DOHH2 (cell line): Measurements from ENCODE around the gene CD70.
"Not testable (repeated sequence)": the region's sequence is repeated elsewhere in the genome, so short reads cannot be mapped to it uniquely, and the experiment has no call there.

ENCODE experiments used
- H3F3A ChIP-seq: fragments of 200-600 bp; sonication (generic), shearing (Covaris generic); 2 replicates; pipeline ENCODE4 v1.6.0; 2016; ENCODE audit warnings: antibody characterized with exemption, mild to moderate bottlenecking; ENCODE audit not compliant: control insufficient read depth, insufficient read depth
- H3K27ac ChIP-seq: fragments of 200-600 bp; sonication (generic); 2 replicates; pipeline ENCODE4 v1.5.1; 2014; ENCODE audit warnings: low read depth, mild to moderate bottlenecking, low read length, moderate library complexity
- H3K27me3 ChIP-seq: fragments of 200-600 bp; sonication (generic); 2 replicates; pipeline ENCODE4 v1.6.1; 2014; ENCODE audit warnings: mild to moderate bottlenecking, low read length, mixed read lengths; ENCODE audit not compliant: control insufficient read depth
- H3K36me3 ChIP-seq: fragments of 200-600 bp; sonication (generic); 2 replicates; pipeline ENCODE4 v1.6.1; 2014; ENCODE audit warnings: mild to moderate bottlenecking, low read length, moderate library complexity, mixed read lengths; ENCODE audit not compliant: control insufficient read depth
- H3K4me1 ChIP-seq: fragments of 200-600 bp; sonication (generic); 2 replicates; pipeline ENCODE4 v1.6.1; 2014; ENCODE audit warnings: mild to moderate bottlenecking, low read length, mixed read lengths; ENCODE audit not compliant: control insufficient read depth
- H3K4me2 ChIP-seq: fragments of 200-600 bp; sonication (generic); 2 replicates; pipeline ENCODE4 v1.6.0; 2014; ENCODE audit warnings: mild to moderate bottlenecking, low read length, moderate library complexity
- H3K4me3 ChIP-seq: fragments of 200-600 bp; sonication (generic); 2 replicates; pipeline ENCODE4 v1.5.1; 2014; ENCODE audit warnings: mild to moderate bottlenecking, low read length, mixed read lengths
- H3K79me2 ChIP-seq: fragments of 200-600 bp; sonication (generic); 2 replicates; pipeline ENCODE4 v1.6.1; 2014; ENCODE audit warnings: mild to moderate bottlenecking, low read length, mixed read lengths; ENCODE audit not compliant: control insufficient read depth
- H3K9me2 ChIP-seq: fragments of 200-600 bp; sonication (generic); replicated peaks from 2 replicates; pipeline ENCODE4 v1.6.1; 2014; ENCODE audit warnings: mild to moderate bottlenecking, low read length, mixed read lengths; ENCODE audit not compliant: control insufficient read depth
- H3K9me3 ChIP-seq: fragments of 200-600 bp; sonication (generic); 2 replicates; pipeline ENCODE4 v1.6.1; 2014; ENCODE audit warnings: antibody characterized with exemption, low read length, mixed read lengths; ENCODE audit not compliant: control insufficient read depth, insufficient read depth
- H4K20me1 ChIP-seq: fragments of 200-600 bp; sonication (generic); 2 replicates; pipeline ENCODE4 v1.6.0; 2014; ENCODE audit warnings: low read depth, mild to moderate bottlenecking, antibody characterized with exemption, low read length, moderate library complexity; ENCODE audit not compliant: control insufficient read depth, insufficient read depth
- EZH2phosphoT487 ChIP-seq: fragments of 200-600 bp; sonication (generic); IDR thresholded peaks from 2 replicates; pipeline ENCODE4 v1.6.1; 2017; ENCODE audit warnings: borderline replicate concordance, mild to moderate bottlenecking, antibody characterized with exemption, low read length, moderate library complexity, mixed read lengths
- TF ChIP-seq, protein P1 (sequence below): fragments of 200-600 bp; sonication (generic); IDR thresholded peaks from one replicate; pipeline ENCODE4 v1.5.1; 2014; ENCODE audit warnings: antibody characterized with exemption, mild to moderate bottlenecking, low read depth, low read length; ENCODE audit not compliant: poor library complexity, severe bottlenecking

CD70 gene

DNA sequence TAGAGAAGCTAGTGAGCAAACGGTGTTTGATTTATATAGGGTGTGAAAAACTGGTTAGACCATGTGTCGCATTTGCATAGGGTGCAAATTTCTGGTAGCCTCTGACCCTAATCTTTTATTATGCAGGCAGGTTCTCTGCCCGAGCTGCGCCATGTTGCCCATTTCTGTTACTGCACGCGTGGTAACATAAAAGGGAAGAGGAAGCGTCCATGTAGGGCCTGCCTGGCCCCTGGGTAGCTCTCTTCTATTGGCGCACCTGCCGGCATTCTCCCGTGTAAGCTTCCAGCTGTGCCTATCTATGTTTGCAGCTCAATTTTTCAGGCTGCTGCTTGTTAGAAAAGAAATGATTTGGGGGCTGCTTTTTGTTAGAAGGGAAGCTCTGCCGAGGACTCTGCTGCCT is 14.0 kb upstream of the CD70 start:
- no peak overlapping the region for H3K27ac ChIP-seq
- H3K79me2 ChIP-seq: peaks cover 32% of the 10 kb centered on the region
- H3K9me2 ChIP-seq: no peaks in the 10 kb centered on the region
- H3K9me3 ChIP-seq: no peaks in the 10 kb centered on the region
- peaks cover 67% of the 10 kb centered on the region for H3K4me1 ChIP-seq
- no peak overlapping the region for H3K4me2 ChIP-seq
- H3F3A ChIP-seq: peaks cover 2% of the 10 kb centered on the region
- no peaks in the 10 kb centered on the region; the same call in 1 of the 2 replicates for H3K36me3 ChIP-seq
- H3K4me3 ChIP-seq: no peak overlapping the region
- TF ChIP-seq, protein P1, sequence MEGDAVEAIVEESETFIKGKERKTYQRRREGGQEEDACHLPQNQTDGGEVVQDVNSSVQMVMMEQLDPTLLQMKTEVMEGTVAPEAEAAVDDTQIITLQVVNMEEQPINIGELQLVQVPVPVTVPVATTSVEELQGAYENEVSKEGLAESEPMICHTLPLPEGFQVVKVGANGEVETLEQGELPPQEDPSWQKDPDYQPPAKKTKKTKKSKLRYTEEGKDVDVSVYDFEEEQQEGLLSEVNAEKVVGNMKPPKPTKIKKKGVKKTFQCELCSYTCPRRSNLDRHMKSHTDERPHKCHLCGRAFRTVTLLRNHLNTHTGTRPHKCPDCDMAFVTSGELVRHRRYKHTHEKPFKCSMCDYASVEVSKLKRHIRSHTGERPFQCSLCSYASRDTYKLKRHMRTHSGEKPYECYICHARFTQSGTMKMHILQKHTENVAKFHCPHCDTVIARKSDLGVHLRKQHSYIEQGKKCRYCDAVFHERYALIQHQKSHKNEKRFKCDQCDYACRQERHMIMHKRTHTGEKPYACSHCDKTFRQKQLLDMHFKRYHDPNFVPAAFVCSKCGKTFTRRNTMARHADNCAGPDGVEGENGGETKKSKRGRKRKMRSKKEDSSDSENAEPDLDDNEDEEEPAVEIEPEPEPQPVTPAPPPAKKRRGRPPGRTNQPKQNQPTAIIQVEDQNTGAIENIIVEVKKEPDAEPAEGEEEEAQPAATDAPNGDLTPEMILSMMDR: no peak
- TF ChIP-seq EZH2phosphoT487: no peak
- no peaks in the 10 kb centered on the region for H4K20me1 ChIP-seq
- H3K27me3 ChIP-seq: peaks cover 3% of the 10 kb centered on the region; the same call in 1 of the 2 replicates

DNA sequence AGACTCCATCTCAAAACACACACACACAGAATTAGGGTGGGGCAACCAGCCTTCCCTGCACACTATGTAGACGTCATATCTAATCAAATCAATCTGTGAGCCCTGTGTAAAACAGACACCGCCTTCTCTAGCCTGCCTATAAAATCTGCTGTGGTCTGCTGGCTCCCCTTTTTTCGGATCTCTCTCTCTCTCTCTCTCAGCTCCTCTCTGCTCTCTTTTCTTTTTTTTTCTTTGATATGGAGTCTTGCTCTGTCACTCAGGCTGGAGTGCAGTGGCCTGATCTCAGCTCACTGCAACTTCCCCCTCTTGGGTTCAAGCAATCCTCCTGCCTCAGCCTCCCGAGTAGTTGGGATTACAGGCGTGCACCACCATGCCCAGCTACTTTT is 11.8 kb upstream of the CD70 start:
- TF ChIP-seq, protein P1: no peak
- no peak for TF ChIP-seq EZH2phosphoT487
- H3K9me2 ChIP-seq: no peaks in the 10 kb centered on the region
- peak overlapping the region; percentile 89 for H3K4me2 ChIP-seq

DNA sequence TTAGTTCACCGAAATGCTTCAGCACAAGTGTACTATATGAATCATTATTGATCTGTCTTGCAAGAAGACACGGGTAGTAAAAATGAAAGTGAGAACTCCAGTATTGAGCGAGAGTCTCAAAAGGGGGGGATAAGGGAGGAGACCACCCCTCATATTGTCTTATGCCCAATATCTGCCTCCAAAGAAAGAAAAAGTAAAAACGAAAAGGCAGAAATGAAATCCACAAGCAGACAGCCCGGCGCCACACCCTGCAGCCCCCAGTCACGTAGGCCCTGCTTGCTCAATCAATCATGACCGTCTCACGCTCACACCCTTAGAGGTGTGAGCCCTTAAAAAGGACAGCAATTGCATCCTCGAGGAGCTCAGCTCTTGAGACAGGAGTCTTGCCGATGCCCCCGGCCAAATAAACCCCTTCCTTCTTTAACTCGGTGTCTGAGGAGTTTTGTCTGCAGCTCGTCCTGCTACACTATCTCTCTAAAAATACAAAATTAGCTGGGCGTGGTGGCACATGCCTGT is 10.6 kb upstream of the CD70 start:
- Histone ChIP-seq H3K27ac (peak overlapping the region; percentile 51), H3K4me2 (peak overlapping the region; percentile 89), H3K79me2 (peaks cover 33% of the 10 kb centered on the region), H3K4me1 (peaks cover 65% of the 10 kb centered on the region), H3K4me3 (peak overlapping the region; percentile 90)
- H3K9me2 ChIP-seq, H3K27me3 ChIP-seq, H3K9me3 ChIP-seq, H3F3A ChIP-seq, H4K20me1 ChIP-seq, H3K36me3 ChIP-seq: not testable (repeated sequence)

More for the DNA sequence above, 11.8 kb upstream of the CD70 start:
- H3K4me1 ChIP-seq: peaks cover 70% of the 10 kb centered on the region
- peak overlapping the region; percentile 90 for H3K4me3 ChIP-seq
- no peak overlapping the region for H3K27ac ChIP-seq
- peaks cover 33% of the 10 kb centered on the region for H3K79me2 ChIP-seq
- no peaks in the 10 kb centered on the region for H3K9me3 ChIP-seq
- H3K36me3 ChIP-seq: no peaks in the 10 kb centered on the region; the same call in 1 of the 2 replicates
- no peaks in the 10 kb centered on the region for H4K20me1 ChIP-seq
- peaks cover 2% of the 10 kb centered on the region for H3F3A ChIP-seq
- H3K27me3 ChIP-seq: no peaks in the 10 kb centered on the region

DNA sequence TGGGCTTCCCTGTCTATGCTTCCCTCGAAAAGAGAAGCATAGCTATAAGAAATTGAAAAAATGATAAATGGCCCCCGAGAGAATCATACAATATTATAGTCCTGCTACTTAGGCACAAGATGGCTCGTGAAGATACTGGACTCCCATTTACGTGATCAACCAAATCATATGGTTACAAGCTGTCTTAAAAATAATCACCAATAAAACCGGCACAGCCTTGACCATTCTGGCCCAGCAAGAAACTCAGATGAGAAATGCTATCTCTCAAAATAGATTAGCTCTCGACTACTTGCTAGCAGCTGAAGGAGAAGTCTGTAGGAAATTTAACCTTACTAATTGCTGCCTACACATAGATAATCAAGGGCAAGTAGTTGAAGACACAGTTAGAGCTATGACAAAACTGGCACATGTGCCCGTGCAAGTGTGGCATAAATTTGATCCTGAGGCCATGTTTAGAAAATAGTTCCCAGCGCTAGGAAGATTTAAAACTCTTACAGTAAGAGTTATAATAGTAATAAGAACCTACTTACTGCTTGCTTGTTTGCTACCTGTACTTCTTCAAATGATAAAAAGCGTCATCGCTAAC is 10.1 kb upstream of the CD70 start:
- not testable (repeated sequence) for H3F3A ChIP-seq, H3K36me3 ChIP-seq, H4K20me1 ChIP-seq, H3K9me3 ChIP-seq, H3K9me2 ChIP-seq, H3K27me3 ChIP-seq
- H3K4me3 ChIP-seq: peak overlapping the region; percentile 90
- peaks cover 33% of the 10 kb centered on the region for H3K79me2 ChIP-seq
- H3K4me2 ChIP-seq: peak overlapping the region; percentile 89
- peak overlapping the region; percentile 51 for H3K27ac ChIP-seq
- peaks cover 60% of the 10 kb centered on the region for H3K4me1 ChIP-seq
